Jurkat, Clone E6-1 (cell line): ENCODE results near the gene ADM2.
"Not testable (repeated sequence)": the region's sequence is repeated elsewhere in the genome, so short reads cannot be mapped to it uniquely, and the experiment has no call there.

Experiments used
- DNase-seq: peaks from one replicate; pipeline ENCODE4 v3.0.0-alpha.2; 2011; ENCODE audit warnings: low read depth, low spot score
- H3K4me3 ChIP-seq: 2 replicates; pipeline ENCODE4 v1.5.1; 2011; ENCODE audit warnings: mild to moderate bottlenecking, low read length, control low read depth, moderate library complexity

ADM2 gene

DNA sequence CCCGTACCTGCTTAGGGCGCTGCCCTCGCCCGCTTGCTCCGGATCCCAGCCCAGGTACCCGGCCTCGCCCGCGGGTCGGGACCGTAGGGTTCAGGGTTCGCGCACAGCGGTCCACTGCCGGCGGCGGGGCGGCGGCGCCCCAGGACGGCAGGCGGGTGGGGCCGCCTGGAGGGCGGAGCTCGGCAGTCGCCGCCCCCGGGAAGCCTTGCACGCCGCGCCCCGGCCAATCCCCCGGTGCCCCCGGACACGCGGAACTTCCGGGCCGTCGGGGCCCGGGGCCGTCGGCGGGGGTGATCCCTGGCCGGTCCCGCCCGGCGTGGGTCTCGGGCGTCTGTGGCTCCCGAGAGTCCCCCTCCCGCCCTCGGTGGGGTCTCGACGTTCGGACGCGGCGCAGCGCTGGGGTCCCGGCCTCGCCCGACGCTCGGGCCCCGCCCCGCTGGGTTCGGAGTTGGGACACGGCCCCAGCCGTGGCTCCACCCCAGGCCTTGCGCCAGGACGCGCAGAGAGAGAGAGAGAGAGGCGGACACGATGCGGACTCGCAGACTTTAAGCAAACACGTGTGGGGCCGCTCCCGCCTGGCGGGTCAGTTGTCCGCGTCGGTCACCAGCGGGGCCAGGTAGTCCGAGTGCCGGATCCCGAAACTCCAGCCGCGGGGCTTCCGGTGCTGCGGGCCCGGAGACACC, 48.7 kb downstream of the ADM2 start, which contains the start of gene TYMP:
TYMP (minus strand) TSS at position 116 of the 683 bp plus-strand sequence. CDS start 303 bp downstream, outside the sequence.
- no peak for DNase-seq
- H3K4me3 ChIP-seq: no peak within 1 kb of the TSS

DNA sequence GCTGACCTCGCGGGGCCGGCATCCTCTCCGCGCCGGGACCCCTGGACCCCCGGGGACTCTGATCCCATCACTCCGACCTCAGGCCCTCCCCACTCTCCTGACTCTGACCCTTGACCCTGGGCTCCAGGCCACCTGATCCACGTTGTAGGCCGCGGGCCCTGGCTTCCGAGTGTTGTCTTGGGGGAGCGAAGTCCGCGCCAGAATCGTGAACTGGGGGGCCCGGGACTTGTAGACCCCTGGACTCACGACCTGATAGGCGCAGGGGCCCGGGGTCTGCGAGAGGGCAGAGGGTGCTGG, 49.2 kb downstream of the ADM2 start:
- H3K4me3 ChIP-seq: no peak overlapping the region
- DNase-seq: no peak

DNA sequence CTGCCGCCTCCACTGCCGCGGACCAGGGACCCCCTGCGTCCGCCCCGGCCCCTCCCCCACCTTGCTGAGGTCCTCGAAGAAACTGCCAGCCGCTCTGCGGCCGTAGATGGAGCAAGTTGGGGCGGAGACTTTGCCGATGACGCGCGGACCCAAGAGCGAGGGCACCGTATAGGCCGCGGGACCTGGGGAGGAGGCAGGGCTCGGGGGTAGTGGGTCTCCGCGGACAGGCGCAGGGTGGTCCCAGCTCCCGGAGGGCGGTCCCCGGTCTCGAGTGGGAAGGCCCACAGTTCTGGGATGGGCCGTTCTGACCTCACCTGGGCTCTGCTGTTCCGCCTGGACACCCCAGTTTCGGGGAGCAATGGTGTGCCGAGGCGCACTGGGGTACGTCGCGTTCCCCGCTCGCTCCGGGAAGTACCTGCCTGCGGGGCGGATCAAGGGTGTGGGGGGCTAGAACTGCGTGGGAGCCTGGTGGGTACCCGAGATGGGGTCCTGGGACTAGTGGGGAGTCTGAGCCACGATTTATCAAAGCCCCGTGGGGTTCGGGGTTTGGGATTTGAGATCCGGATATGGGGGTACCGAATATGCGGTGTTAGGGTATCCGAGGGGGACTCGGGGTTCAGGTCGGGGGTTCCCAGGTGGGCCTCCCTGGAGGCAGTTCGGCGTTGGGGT, 49.7 kb downstream of the ADM2 start:
- H3K4me3 ChIP-seq: no peak overlapping the region
- no peak for DNase-seq

DNA sequence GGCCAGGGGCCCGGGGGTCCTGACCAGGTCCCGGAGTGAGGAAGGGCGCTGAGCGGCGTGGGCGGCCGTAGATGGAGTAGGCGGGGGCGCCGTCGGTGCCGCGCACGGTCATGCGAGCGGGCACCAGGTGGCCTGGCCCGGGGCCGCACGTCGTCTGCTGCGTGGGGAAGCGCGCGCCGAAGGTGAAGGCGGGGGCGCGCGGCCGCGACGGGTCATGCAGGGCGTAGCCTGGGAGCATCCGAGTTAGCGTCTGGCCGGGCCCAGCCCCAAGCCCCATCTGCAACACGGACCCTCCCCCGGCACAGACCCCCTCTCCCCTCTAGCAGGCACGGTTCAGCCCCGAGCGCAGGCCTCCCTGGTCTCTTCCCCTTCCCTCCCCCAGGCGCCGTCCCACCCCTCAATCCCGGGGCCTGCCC, 50.2 kb downstream of the ADM2 start:
- no peak for DNase-seq
- no peak overlapping the region for H3K4me3 ChIP-seq

DNA sequence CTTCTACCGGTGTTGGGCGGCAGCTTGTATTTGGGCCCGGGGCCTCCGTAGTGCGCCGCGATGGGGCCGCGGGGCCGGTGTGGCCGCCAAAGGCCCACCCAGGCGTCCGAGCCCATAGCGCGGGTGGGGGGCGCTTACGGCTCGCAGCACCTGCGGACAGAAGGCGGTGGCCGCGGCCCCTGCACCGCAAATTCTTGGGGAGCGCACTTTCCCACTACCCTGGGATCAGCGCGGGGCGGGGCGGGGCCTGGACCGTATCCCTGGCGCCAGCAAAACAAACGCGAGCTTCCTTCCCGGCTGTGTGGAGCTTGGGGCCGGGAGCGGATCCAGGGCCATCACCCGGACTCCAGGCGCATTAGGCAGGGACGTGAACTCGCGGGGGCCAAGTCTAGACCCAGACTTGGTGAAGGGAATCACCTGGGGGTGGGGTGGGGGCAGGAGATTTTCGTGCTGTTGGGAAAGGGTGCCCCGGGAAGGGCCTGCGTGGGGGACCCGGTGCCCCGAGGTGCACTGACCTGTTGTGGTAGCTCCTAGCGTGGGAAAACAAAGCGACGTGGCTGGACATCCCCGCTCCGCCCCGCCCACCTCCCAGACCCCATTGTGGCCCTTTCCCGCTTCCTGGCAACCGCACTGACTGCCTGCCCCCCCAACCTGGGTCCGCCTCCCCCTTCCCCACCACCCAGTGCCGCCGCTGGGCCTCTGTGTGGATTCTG, 50.8 kb downstream of the ADM2 start:
- no peak for DNase-seq
- H3K4me3 ChIP-seq: no peak overlapping the region

DNA sequence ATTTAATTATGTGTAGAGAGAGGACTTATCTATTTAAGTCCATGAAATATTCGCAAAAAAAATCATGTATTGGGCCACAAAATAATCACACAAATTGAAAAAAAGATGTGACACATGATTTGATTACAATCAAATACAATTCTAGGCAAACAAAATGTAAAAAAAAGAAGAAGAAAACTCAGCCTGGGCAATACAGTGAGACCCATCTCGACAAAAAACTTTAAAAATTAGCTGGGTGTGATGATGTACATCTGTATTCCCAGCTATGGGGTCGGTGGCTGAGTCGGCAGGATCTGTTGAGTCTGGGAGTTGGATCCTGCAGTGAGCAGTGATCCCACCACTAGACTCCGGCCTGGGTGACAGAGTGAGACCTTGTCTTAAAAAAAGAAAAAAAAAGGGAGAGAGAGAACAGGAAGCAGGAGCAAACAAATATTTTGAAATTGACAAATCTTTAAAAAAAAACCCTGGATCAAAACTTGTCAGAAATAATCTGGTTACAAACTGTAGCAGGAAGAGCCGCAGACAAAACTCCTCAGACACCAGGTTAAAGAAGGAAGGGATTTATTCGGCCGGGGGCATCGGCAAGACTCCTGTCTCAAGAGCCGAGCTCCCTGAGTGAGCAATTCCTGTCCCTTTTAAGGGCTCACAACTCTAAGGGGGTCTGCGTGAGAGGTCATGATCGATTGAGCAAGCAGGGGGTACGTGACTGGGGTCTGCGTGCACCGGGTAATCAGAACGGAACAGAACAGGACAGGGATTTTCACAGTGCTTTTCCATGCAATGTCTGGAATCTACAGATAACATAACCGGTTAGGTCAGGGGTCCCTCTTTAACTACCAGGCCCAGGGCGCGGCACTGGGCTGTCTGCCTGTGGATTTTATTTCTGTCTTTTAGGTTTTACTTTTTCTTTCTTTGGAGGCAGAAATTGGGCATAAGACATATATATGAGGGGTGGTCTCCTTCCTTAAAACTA, 51.8 kb downstream of the ADM2 start:
- no peak for DNase-seq
- H3K4me3 ChIP-seq: no peak overlapping the region

DNA sequence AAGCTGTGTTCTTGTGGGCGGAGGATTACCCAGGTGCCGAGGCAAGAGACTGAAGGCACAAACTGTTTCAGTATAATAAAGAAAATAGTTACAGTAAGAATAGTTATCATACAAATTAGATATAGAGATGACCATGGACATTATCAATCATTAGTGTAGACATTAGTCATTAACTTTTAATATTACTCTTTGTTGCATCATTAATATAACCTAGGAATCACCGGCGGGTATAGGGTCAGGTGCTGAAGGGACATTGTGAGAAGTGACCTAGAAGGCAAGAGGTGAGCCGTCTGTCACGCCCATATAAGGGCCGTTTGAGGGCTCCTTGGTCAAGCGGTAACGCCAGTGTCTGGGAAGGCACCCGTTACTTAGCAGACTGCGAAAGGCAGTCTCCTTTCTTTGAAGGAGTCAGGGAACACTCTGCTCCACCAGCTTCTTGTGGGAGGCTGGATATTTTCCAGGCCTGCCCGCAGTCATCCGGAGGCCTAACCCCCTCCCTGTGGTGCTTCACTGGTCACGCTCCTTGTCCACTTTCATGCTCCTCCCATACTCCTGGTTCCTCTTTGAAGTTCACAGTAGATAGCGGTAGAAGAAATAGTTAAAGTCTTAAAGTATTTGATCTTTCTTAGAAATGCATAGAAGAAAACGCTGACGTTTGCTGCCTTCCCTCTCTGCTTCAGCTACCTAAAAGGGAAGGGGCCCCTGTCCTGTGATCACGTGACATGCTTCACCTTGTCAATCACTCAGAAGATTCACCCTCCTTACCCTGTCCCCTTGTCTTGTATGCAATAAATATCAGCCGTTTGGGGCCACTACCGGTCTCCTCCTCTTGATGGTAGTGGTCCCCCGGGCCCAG, 52.7 kb downstream of the ADM2 start:
- DNase-seq, H3K4me3 ChIP-seq: not testable (repeated sequence)

DNA sequence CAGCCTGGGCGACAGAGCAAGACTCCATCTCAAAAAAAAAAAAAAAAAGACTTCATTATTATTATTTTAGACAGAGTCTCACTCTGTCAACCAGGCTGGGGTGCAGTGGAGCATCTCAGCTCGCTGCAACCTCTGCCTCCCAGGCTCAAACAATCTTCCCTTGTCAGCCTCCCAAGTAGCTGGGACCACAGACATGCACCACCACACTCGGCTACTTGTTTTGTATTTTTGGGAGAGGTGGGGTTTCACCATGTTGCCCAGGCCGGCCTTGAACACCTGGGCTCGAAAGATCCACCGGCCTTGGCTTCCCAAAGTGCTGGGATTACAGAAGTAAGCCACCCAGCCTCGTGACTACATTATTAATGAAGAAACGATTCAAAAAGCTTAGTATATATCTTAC, 53.8 kb downstream of the ADM2 start:
- DNase-seq: no peak
- H3K4me3 ChIP-seq: no peak overlapping the region
